H9 (cell line): ENCODE measurements around the gene IRF2BP2. TPM values are rescaled to one million over a fixed set of nuclear protein-coding genes. Genes with fewer than 3 reads are reported as not detected.

Source experiments
- DNase-seq: peaks from one replicate; pipeline ENCODE4 v3.0.0-alpha.2; 2017
- H2AFZ ChIP-seq: one replicate; pipeline ENCODE4 v1.6.1; 2013; ENCODE audit warnings: mild to moderate bottlenecking, low read length, control low read depth, moderate library complexity
- H2AK5ac ChIP-seq: 2 replicates; pipeline ENCODE4 v1.6.1; 2013; ENCODE audit warnings: low read length, control low read depth, mixed read lengths; ENCODE audit not compliant: insufficient read length
- H2BK120ac ChIP-seq: one replicate; pipeline ENCODE4 v1.6.1; 2013; ENCODE audit warnings: low read depth, mild to moderate bottlenecking, low read length, control low read depth, inconsistent platforms; ENCODE audit not compliant: poor library complexity, severe bottlenecking
- H2BK12ac ChIP-seq: 2 replicates; pipeline ENCODE4 v1.6.1; 2013; ENCODE audit warnings: low read length, control low read depth, mixed read lengths, low read depth; ENCODE audit not compliant: insufficient read length
- H2BK15ac ChIP-seq: 2 replicates; pipeline ENCODE4 v1.6.1; 2013; ENCODE audit warnings: low read depth, low read length, control low read depth
- H2BK20ac ChIP-seq: one replicate; pipeline ENCODE4 v1.6.1; 2013; ENCODE audit warnings: low read depth, mild to moderate bottlenecking, low read length, control low read depth, inconsistent platforms; ENCODE audit not compliant: poor library complexity, severe bottlenecking
- H2BK5ac ChIP-seq: 2 replicates; pipeline ENCODE4 v1.6.1; 2013; ENCODE audit warnings: low read length, control low read depth, mixed read lengths; ENCODE audit not compliant: insufficient read length
- H3K14ac ChIP-seq: 2 replicates; pipeline ENCODE4 v1.6.1; 2013; ENCODE audit warnings: low read length, control low read depth; ENCODE audit not compliant: insufficient read depth
- H3K18ac ChIP-seq: 2 replicates; pipeline ENCODE4 v1.6.1; 2013; ENCODE audit warnings: low read depth, mild to moderate bottlenecking, mixed read lengths, low read length, control low read depth; ENCODE audit not compliant: insufficient read length
- H3K23ac ChIP-seq: 2 replicates; pipeline ENCODE4 v1.6.1; 2013; ENCODE audit warnings: low read length, control low read depth, mixed read lengths, low read depth; ENCODE audit not compliant: insufficient read length
- H3K23me2 ChIP-seq: 2 replicates; pipeline ENCODE4 v1.6.1; 2013; ENCODE audit warnings: low read depth, mild to moderate bottlenecking, mixed read lengths, low read length, control low read depth; ENCODE audit not compliant: insufficient read length, poor library complexity, severe bottlenecking
- H3K27ac ChIP-seq: 2 replicates; pipeline ENCODE4 v1.5.1; 2013; ENCODE audit warnings: low read length, control low read depth, mixed read lengths, low read depth; ENCODE audit not compliant: insufficient read length
- H3K27me3 ChIP-seq: 2 replicates; pipeline ENCODE4 v1.6.1; 2013; ENCODE audit warnings: low read length, control low read depth, inconsistent platforms; ENCODE audit not compliant: insufficient read depth
- H3K4ac ChIP-seq: 2 replicates; pipeline ENCODE4 v1.6.1; 2013; ENCODE audit warnings: low read depth, mild to moderate bottlenecking, control low read depth, inconsistent platforms, low read length, moderate library complexity
- H3K4me1 ChIP-seq: 2 replicates; pipeline ENCODE4 v1.6.1; 2013; ENCODE audit warnings: low read length, control low read depth, inconsistent platforms; ENCODE audit not compliant: insufficient read depth
- H3K4me2 ChIP-seq: 2 replicates; pipeline ENCODE4 v1.6.1; 2013; ENCODE audit warnings: low read length, control low read depth, mixed read lengths; ENCODE audit not compliant: insufficient read length, insufficient read depth
- H3K56ac ChIP-seq: 2 replicates; pipeline ENCODE4 v1.6.1; 2013; ENCODE audit warnings: low read depth, mild to moderate bottlenecking, mixed read lengths, low read length, control low read depth; ENCODE audit not compliant: insufficient read length
- H3K79me1 ChIP-seq: 2 replicates; pipeline ENCODE4 v1.6.1; 2013; ENCODE audit warnings: low read depth, mild to moderate bottlenecking, moderate library complexity, low read length, control low read depth, inconsistent platforms; ENCODE audit not compliant: insufficient read depth, poor library complexity, severe bottlenecking
- H3K79me2 ChIP-seq: 2 replicates; pipeline ENCODE4 v1.6.1; 2013; ENCODE audit warnings: low read length, control low read depth, inconsistent platforms; ENCODE audit not compliant: insufficient read depth
- H3K9ac ChIP-seq: 2 replicates; pipeline ENCODE4 v1.6.1; 2013; ENCODE audit warnings: low read length, control low read depth, mixed read lengths; ENCODE audit not compliant: insufficient read length; ENCODE audit errors: extremely low read depth
- H3K9me3 ChIP-seq: one replicate; pipeline ENCODE4 v1.6.1; 2013; ENCODE audit warnings: low read depth, low read length, inconsistent platforms; ENCODE audit not compliant: control insufficient read depth
- H3T11ph ChIP-seq: one replicate; pipeline ENCODE4 v1.6.1; 2013; ENCODE audit warnings: mild to moderate bottlenecking, low read length, control low read depth, inconsistent platforms
- H4K20me1 ChIP-seq: one replicate; pipeline ENCODE4 v1.6.1; 2013; ENCODE audit not compliant: control insufficient read depth, insufficient read length, insufficient read depth
- H4K5ac ChIP-seq: 2 replicates; pipeline ENCODE4 v1.6.1; 2013; ENCODE audit warnings: low read depth, mild to moderate bottlenecking, mixed read lengths, low read length, control low read depth; ENCODE audit not compliant: insufficient read length
- H4K8ac ChIP-seq: replicated peaks from 2 replicates; pipeline ENCODE4 v1.6.1; 2013; ENCODE audit warnings: low read length, control low read depth, mixed read lengths, low read depth; ENCODE audit not compliant: insufficient read length
- H4K91ac ChIP-seq: 2 replicates; pipeline ENCODE4 v1.6.1; 2013; ENCODE audit warnings: low read depth, mild to moderate bottlenecking, moderate library complexity, mixed read lengths, low read length, control low read depth; ENCODE audit not compliant: insufficient read length
- H3K27ac Mint-ChIP-seq, 3 experiments: 2 replicates in 2 of 3; 3 replicates in 1 of 3; pipeline ENCODE4 v1.8.0; 2020 to 2021; ENCODE audit warnings: mixed read lengths in 3 of 3, mild to moderate bottlenecking in 1 of 3, moderate library complexity in 1 of 3
- H3K27me3 Mint-ChIP-seq: 2 replicates; pipeline ENCODE4 v1.8.0; 2021; ENCODE audit warnings: low read depth, mild to moderate bottlenecking, moderate library complexity, mixed read lengths
- H3K36me3 Mint-ChIP-seq, 3 experiments: 2 replicates in 2 of 3; 3 replicates in 1 of 3; pipeline ENCODE4 v1.8.0; 2020 to 2021; ENCODE audit warnings: low read depth in 3 of 3, mixed read lengths in 3 of 3; ENCODE audit not compliant: insufficient read depth in 1 of 3
- H3K4me1 Mint-ChIP-seq, 2 experiments: 2 replicates each; pipeline ENCODE4 v1.8.0; 2020; ENCODE audit warnings: mixed read lengths in 2 of 2
- H3K4me3 Mint-ChIP-seq, 2 experiments: 2 replicates in 1 of 2; 3 replicates in 1 of 2; pipeline ENCODE4 v1.8.0; 2020 to 2021; ENCODE audit warnings: mild to moderate bottlenecking in 2 of 2, mixed read lengths in 2 of 2, moderate library complexity in 1 of 2
- H3K9me3 Mint-ChIP-seq, 2 experiments: 2 replicates in 1 of 2; 3 replicates in 1 of 2; pipeline ENCODE4 v1.8.0; 2020; ENCODE audit warnings: mild to moderate bottlenecking in 2 of 2, mixed read lengths in 2 of 2, moderate library complexity in 1 of 2
- WGBS: extraction: QIAGEN DNeasy Blood & Tissue Kit; methylation state at CpG from one replicate; pipeline ENCODE4 v1.1.7; 2013; ENCODE audit warnings: missing lambda C conversion rate, low lambda C conversion rate, mixed read lengths; ENCODE audit not compliant: insufficient read length; ENCODE audit errors: extremely low coverage; 5-methylcytosine and 5-hydroxymethylcytosine counted together
- total RNA-seq: library from RNA; stranded (reverse); gene quantifications from 2 replicates; pipeline ENCODE4 v1.2.1, GENCODE V29; 2021
- TF ChIP-seq, protein P1 (sequence below): fragments of 200-600 bp; sonication (generic); conservative IDR thresholded peaks from 3 replicates; pipeline ENCODE4 v1.8.0; 2021; ENCODE audit warnings: antibody characterized with exemption, mild to moderate bottlenecking

IRF2BP2 gene
- total RNA-seq, 1 experiment from 2014 or later: 80.2 TPM

DNA sequence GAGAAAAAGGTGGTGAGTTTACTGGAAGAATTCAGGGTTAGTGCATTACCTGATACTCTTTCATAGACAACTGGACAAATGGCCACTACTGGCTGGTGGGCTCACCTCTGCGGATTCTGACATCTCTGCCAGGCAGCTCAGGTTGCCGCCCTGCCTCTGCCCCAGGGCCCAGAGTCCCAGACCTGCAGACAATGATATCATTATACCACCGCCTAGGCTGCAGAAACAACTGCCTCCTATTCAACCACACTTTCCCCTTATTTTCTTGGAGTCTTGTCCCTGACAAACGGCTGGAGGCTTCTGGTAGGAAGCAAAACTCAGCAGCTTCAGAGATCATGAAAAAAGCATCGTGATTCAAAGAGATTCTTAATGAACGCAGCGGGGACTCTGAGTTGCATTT, 37.0 kb downstream of the IRF2BP2 start:
- H3K23ac ChIP-seq: no peak overlapping the region
- Mint-ChIP-seq H3K27ac (no peak overlapping the region), H3K27me3 (peaks cover 1% of the 10 kb centered on the region; the same call in 1 of the 2 replicates), H3K36me3 (no peaks in the 10 kb centered on the region), H3K4me1 (no peaks in the 10 kb centered on the region), H3K9me3 (no peaks in the 10 kb centered on the region), H3K4me3 (no peak overlapping the region)
- no peak overlapping the region for H3K18ac ChIP-seq
- H4K5ac ChIP-seq: no peak overlapping the region
- no peak overlapping the region for H3K4me2 ChIP-seq
- no peak overlapping the region for H3K4ac ChIP-seq
- H2BK12ac ChIP-seq: no peak overlapping the region
- H3K14ac ChIP-seq: no peak overlapping the region
- H3K9ac ChIP-seq: no peak overlapping the region
- WGBS: no CpG with 5 or more reads among the region's 7 CpGs
- no peaks in the 10 kb centered on the region for H3K23me2 ChIP-seq
- H4K20me1 ChIP-seq: no peaks in the 10 kb centered on the region
- no peak for DNase-seq
- no peaks in the 10 kb centered on the region for H3K79me2 ChIP-seq
- no peak overlapping the region for H2BK120ac ChIP-seq
- TF ChIP-seq, protein P1, sequence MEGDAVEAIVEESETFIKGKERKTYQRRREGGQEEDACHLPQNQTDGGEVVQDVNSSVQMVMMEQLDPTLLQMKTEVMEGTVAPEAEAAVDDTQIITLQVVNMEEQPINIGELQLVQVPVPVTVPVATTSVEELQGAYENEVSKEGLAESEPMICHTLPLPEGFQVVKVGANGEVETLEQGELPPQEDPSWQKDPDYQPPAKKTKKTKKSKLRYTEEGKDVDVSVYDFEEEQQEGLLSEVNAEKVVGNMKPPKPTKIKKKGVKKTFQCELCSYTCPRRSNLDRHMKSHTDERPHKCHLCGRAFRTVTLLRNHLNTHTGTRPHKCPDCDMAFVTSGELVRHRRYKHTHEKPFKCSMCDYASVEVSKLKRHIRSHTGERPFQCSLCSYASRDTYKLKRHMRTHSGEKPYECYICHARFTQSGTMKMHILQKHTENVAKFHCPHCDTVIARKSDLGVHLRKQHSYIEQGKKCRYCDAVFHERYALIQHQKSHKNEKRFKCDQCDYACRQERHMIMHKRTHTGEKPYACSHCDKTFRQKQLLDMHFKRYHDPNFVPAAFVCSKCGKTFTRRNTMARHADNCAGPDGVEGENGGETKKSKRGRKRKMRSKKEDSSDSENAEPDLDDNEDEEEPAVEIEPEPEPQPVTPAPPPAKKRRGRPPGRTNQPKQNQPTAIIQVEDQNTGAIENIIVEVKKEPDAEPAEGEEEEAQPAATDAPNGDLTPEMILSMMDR: no peak
- H2BK15ac ChIP-seq: no peak overlapping the region
- no peaks in the 10 kb centered on the region for H3K4me1 ChIP-seq
- no peak overlapping the region for H2AK5ac ChIP-seq
- H4K8ac ChIP-seq: no peak overlapping the region
- no peaks in the 10 kb centered on the region for H3K27me3 ChIP-seq
- no peak overlapping the region for H4K91ac ChIP-seq
- no peak overlapping the region for H3K27ac ChIP-seq
- no peaks in the 10 kb centered on the region for H3K9me3 ChIP-seq
- no peaks in the 10 kb centered on the region for H3K79me1 ChIP-seq
- no peak overlapping the region for H2BK5ac ChIP-seq
- no peak overlapping the region for H3T11ph ChIP-seq
- no peak overlapping the region for H2BK20ac ChIP-seq
- H3K56ac ChIP-seq: no peak overlapping the region
- H2AFZ ChIP-seq: no peak overlapping the region
